ENCODE data around the gene ABCA9.

DNA sequence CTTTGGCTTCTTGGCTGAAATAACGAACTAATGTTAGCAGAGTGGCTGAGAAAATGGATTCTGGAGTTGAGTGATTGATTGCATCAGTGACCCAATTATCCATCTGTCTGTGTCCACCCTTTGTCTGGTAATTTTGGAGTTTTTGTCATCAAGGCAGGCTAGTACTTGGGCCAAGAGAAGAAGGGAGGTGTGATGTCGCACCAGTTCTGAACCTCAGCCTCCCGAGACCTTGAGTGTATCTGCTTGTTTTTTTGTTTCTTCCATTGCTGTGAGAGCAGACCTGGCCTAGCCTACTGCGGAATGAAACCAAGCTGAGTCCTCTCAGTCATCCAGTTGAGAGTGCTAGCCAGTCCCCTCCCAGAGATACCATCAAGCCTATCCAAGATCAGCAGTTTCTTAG, 110.0 kb downstream of the ABCA9 start:
- TF ChIP-seq ZNF274 (IDR thresholded peaks at IDR 0.05; ENCODE audit: low read depth, low read length): no peak
- TF ChIP-seq SUZ12 (IDR thresholded peaks at IDR 0.05; ENCODE audit: extremely low read depth, insufficient read depth, insufficient read length): no peak

All from NT2/D1 (cell line).